ENCODE data around the gene TPRA1.

Gene TPRA1

GRCh38 chr3:127593178-127593577 lies 2.6 kb upstream of the TPRA1 start:
- DNase-seq (ENCODE audit: low spot score), result no peak
- POLR2A ChIA-PET (ENCODE audit: low non-redundant PET), result no interaction called here
- TF ChIP-seq CTCF (conservative IDR thresholded peaks at IDR 0.05; ENCODE audit: low read depth), result no peak
- CTCF ChIA-PET, result interaction anchor here (0.6 kb wide), 1 partner anchor 926 kb away, joined by 3 read pairs; no protein-coding TSS in a partner anchor
- H3K27ac ChIP-seq, result no peak overlapping the region; the same call in none of the 2 replicates

- peak overlapping the region; percentile 97 for H3K27ac ChIP-seq
- ChIA-PET POLR2A (ENCODE audit: low non-redundant PET) (no interaction called here), CTCF (interaction anchor here (1.7 to 4.6 kb wide), 2 partner anchors 15 to 42 kb away, joined by 4 to 28 read pairs; no protein-coding TSS in a partner anchor)
- no peak for TF ChIP-seq CTCF (conservative IDR thresholded peaks at IDR 0.05; ENCODE audit: low read depth)
- DNase-seq (ENCODE audit: low spot score), result peak; percentile 29
Observed at GRCh38 chr3:127590282-127590592, 296 bp downstream of the TPRA1 start.

- DNase-seq (ENCODE audit: low spot score), result no peak
- no peak for TF ChIP-seq CTCF (conservative IDR thresholded peaks at IDR 0.05; ENCODE audit: low read depth)
- ChIA-PET CTCF (interaction anchor here (1.7 to 4.6 kb wide), 2 partner anchors 14 to 42 kb away, joined by 4 to 28 read pairs; no protein-coding TSS in a partner anchor), POLR2A (ENCODE audit: low non-redundant PET) (no interaction called here)
- H3K27ac ChIP-seq, result peak overlapping the region; percentile 97
Observed at GRCh38 chr3:127589600-127590281, 792 bp downstream of the TPRA1 start.

- TF ChIP-seq CTCF (conservative IDR thresholded peaks at IDR 0.05; ENCODE audit: low read depth), result no peak
- POLR2A ChIA-PET (ENCODE audit: low non-redundant PET), result no interaction called here
- peak overlapping the region; percentile 97 for H3K27ac ChIP-seq
- CTCF ChIA-PET, result interaction anchor here (4.6 kb wide), 1 partner anchor 14 kb away, joined by 28 read pairs; no protein-coding TSS in a partner anchor
- DNase-seq (ENCODE audit: low spot score), result peak; percentile 74
Observed at GRCh38 chr3:127588806-127589577, 1.5 kb downstream of the TPRA1 start.

- CTCF ChIA-PET, result interaction anchor here (0.6 to 4.6 kb wide), 2 partner anchors 13 to 108 kb away, joined by 5 to 28 read pairs; no protein-coding TSS in a partner anchor
- no peak for DNase-seq (ENCODE audit: low spot score)
- peak overlapping the region; percentile 97 for H3K27ac ChIP-seq
- no peak for TF ChIP-seq CTCF (conservative IDR thresholded peaks at IDR 0.05; ENCODE audit: low read depth)
- POLR2A ChIA-PET (ENCODE audit: low non-redundant PET), result no interaction called here
Observed at GRCh38 chr3:127587876-127588275, 2.7 kb downstream of the TPRA1 start.

- CTCF ChIA-PET, result interaction anchor here (3.6 kb wide), 1 partner anchor 11 kb away, joined by 15 read pairs; no protein-coding TSS in a partner anchor
- peak overlapping the region; percentile 29; the same call in 1 of the 2 replicates for H3K27ac ChIP-seq
- DNase-seq (ENCODE audit: low spot score), result no peak
- POLR2A ChIA-PET (ENCODE audit: low non-redundant PET), result no interaction called here
- TF ChIP-seq CTCF (conservative IDR thresholded peaks at IDR 0.05; ENCODE audit: low read depth), result no peak
Observed at GRCh38 chr3:127585813-127586413, 4.6 kb downstream of the TPRA1 start.

Measured in RWPE1 (cell line).